VCaP (cell line): ENCODE measurements around the gene RBMS1.

ENCODE experiments used
- H3K27ac ChIP-seq: fragments of 450-650 bp; 2 replicates; pipeline ENCODE4 v1.5.1; 2017
- TF ChIP-seq, protein P1 (sequence below): fragments of 450-650 bp; conservative IDR thresholded peaks from 2 replicates; pipeline ENCODE4 v1.5.1; 2017; ENCODE audit warnings: mild to moderate bottlenecking, moderate library complexity

RBMS1 gene

DNA sequence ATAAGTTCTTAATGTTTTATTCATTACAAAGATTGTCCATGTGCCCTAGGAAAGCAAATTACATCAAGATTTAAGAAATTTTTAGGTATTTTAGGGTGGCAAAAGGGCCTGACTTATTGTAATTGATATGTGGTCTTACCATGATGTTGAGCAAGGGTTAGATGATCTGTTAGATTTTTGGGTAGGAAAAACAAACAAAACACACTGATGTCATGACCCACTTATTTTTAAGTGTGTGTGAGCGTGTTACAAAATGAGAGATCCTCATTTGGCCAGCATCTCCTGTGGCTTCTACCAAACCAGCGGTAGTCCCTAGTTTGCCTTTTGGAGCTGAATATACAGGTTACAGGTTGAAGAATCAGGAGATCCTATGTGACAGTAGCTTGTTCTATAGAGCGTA is 203.8 kb downstream of the RBMS1 start:
- TF ChIP-seq, protein P1, sequence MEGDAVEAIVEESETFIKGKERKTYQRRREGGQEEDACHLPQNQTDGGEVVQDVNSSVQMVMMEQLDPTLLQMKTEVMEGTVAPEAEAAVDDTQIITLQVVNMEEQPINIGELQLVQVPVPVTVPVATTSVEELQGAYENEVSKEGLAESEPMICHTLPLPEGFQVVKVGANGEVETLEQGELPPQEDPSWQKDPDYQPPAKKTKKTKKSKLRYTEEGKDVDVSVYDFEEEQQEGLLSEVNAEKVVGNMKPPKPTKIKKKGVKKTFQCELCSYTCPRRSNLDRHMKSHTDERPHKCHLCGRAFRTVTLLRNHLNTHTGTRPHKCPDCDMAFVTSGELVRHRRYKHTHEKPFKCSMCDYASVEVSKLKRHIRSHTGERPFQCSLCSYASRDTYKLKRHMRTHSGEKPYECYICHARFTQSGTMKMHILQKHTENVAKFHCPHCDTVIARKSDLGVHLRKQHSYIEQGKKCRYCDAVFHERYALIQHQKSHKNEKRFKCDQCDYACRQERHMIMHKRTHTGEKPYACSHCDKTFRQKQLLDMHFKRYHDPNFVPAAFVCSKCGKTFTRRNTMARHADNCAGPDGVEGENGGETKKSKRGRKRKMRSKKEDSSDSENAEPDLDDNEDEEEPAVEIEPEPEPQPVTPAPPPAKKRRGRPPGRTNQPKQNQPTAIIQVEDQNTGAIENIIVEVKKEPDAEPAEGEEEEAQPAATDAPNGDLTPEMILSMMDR: no peak
- no peak overlapping the region; the same call in 1 of the 2 replicates for H3K27ac ChIP-seq

DNA sequence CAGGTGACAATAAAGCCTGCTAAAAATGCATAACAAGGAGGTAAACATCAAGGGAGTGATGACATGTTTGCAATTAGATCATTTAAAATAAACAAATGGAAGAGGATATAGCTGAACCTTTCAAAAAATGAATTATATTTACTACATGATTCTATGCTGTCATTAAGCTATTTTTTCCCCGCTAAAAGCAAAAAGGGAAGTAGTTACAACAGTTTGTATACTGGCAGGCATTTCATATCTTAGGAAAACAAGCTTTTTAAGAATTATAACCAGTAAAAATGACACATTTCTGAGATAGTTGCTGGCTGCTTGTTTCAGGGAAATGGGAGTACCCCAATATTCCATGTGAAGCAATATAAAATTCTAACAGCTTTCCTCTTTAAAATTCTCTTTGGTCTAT is 204.5 kb downstream of the RBMS1 start:
- no peak overlapping the region for H3K27ac ChIP-seq
- TF ChIP-seq, protein P1: no peak

GRCh38 chr2:160288324-160288723 is 205.3 kb downstream of the RBMS1 start:
- H3K27ac ChIP-seq: no peak overlapping the region
- TF ChIP-seq, protein P1: no peak

DNA sequence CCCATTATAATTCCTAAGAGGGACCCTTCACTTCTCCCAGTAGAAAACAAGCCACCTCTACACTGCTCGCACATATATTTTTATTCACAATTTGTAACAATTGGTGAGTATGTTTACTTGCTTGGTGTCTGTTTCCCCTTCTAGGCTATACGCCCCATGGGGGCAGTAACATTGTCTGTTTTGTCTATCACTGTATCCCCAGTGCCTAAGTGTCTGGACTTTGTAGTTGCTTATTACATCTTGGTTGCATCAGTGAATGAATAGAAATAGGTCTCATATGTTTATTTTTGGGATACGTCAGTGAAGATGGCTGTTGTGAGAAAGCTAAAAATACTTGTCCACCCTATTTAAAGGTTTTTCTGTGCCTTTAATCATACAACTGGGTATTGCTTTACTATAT is 206.1 kb downstream of the RBMS1 start:
- no peak overlapping the region for H3K27ac ChIP-seq
- TF ChIP-seq, protein P1: no peak

GRCh38 chr2:160286551-160286950 is 207.1 kb downstream of the RBMS1 start:
- H3K27ac ChIP-seq: no peak overlapping the region
- TF ChIP-seq, protein P1: no peak

GRCh38 chr2:160283675-160284074 is 209.9 kb downstream of the RBMS1 start:
- no peak overlapping the region for H3K27ac ChIP-seq
- TF ChIP-seq, protein P1: no peak

DNA sequence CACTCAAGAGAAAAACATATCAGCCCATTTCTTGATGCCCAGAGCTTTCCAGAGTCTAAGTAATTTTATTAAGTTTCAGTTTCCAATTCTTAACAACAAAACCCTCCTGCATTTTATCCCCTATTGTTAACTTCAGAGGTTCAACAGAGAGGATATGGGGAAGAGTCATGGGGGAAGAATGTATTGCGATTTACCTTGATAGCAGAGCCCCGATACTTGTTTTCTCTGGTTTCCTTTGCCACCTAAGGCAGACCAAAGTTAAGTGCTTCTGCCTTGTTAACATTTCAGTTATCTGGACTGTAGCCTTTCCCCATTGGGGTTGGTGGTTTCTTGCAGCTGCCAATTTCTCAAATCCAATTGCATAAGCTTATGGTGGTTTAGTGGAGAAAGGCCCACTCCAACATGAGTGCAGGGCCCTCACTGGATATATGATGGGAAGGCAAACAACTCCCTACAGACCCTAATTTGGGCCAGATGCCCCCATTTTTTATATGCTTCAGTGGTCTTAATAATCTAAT is 211.5 kb downstream of the RBMS1 start:
- TF ChIP-seq, protein P1: no peak
- H3K27ac ChIP-seq: no peak overlapping the region

- TF ChIP-seq, protein P1: no peak
- H3K27ac ChIP-seq: no peak overlapping the region
Observed at GRCh38 chr2:160281213-160281612, 212.4 kb downstream of the RBMS1 start.
